HepG2 (cell line): ENCODE results near the gene SCUBE1. TPM values are rescaled to one million over a fixed set of nuclear protein-coding genes. Genes with fewer than 3 reads are reported as not detected.

Source experiments
- ATAC-seq: fragments of 200-7000 bp; cut with Tn5 transposase; 3 replicates; pipeline ENCODE4 v1.9.1; 2020; ENCODE audit warnings: mild to moderate bottlenecking, moderate library complexity
- BruUV-seq: library from RNA; stranded (reverse); fragments of 400-500 nt; replicated peaks from 2 replicates; lab custom pipeline; 2021; lab: Mats Ljungman, UMichigan
- CTCF ChIA-PET: fragments of 300-600 bp; formaldehyde crosslinking; extraction: SDS; loops from one replicate; lab custom pipeline; 2021; ENCODE audit warnings: low total read pairs, inconsistent platforms, low intra/inter-chr PET ratio; lab: Yijun Ruan, JAX
- POLR2A ChIA-PET: fragments of 350-600 bp; sonication (Branson Sonifier 250); formaldehyde crosslinking; loops from one replicate; lab custom pipeline; 2020; ENCODE audit warnings: antibody characterized with exemption, inconsistent platforms; lab: Yijun Ruan, JAX
- DNase-seq: peaks from one replicate; pipeline ENCODE4 v3.0.0-alpha.2; 2015; ENCODE audit warnings: low spot score
- FAIRE-seq: peaks from 3 replicates; lab custom pipeline; 2011; peaks lifted over from hg19 to GRCh38; lab: Jason Lieb, UNC
- H2AFZ ChIP-seq: one replicate; pipeline ENCODE4 v1.6.1; 2011; ENCODE audit warnings: low read length, inconsistent platforms
- H3K27ac ChIP-seq: fragments of 300-600 bp; 3 replicates; pipeline ENCODE4 v1.8.0; 2011; ENCODE audit warnings: mixed run types, mild to moderate bottlenecking, mixed read lengths, low read length, inconsistent platforms; ENCODE audit not compliant: insufficient read depth; ENCODE audit errors: extremely low read length
- H3K27me3 ChIP-seq, 2 experiments: fragments of 200-600 bp in 1 of 2; 2 replicates in 1 of 2; 3 replicates in 1 of 2; pipeline versions ENCODE4 v1.6.0 to v1.8.0; 2011; ENCODE audit warnings: low read length in 2 of 2, mild to moderate bottlenecking in 2 of 2, moderate library complexity in 2 of 2, inconsistent platforms in 1 of 2; ENCODE audit not compliant: insufficient read depth in 2 of 2, control insufficient read depth in 1 of 2
- H3K36me3 ChIP-seq, 2 experiments: fragments of 200-600 bp in 1 of 2; replicated peaks in 1 of 2; 2 replicates in 1 of 2; 3 replicates in 1 of 2; pipeline versions ENCODE4 v1.5.1 to v1.8.0; 2011; ENCODE audit warnings: low read length in 2 of 2, inconsistent platforms in 1 of 2; ENCODE audit not compliant: insufficient read depth in 2 of 2, control insufficient read depth in 1 of 2
- H3K4me1 ChIP-seq: 2 replicates; pipeline ENCODE4 v1.5.1; 2012; ENCODE audit warnings: low read length, inconsistent platforms; ENCODE audit not compliant: insufficient read depth
- H3K4me2 ChIP-seq: 2 replicates; pipeline ENCODE4 v1.6.0; 2011; ENCODE audit warnings: low read depth, low read length, inconsistent platforms
- H3K4me3 ChIP-seq, 3 experiments: fragments of 200-600 bp in 1 of 3; sonication (generic), shearing (Covaris generic) in 1 of 3; replicated peaks in 1 of 3; 2 replicates each; pipeline ENCODE4 v1.5.1; 2011 to 2016; ENCODE audit warnings: low read length in 3 of 3, inconsistent platforms in 2 of 3, low read depth in 2 of 3, mild to moderate bottlenecking in 2 of 3, control low read depth in 1 of 3, mixed read lengths in 1 of 3; ENCODE audit not compliant: insufficient read depth in 1 of 3
- H3K79me2 ChIP-seq: one replicate; pipeline ENCODE4 v1.6.1; 2011; ENCODE audit warnings: low read length, inconsistent platforms; ENCODE audit not compliant: insufficient read depth
- H3K9ac ChIP-seq: 2 replicates; pipeline ENCODE4 v1.6.0; 2011; ENCODE audit warnings: mild to moderate bottlenecking, low read depth, low read length, inconsistent platforms; ENCODE audit not compliant: insufficient read depth
- H3K9me3 ChIP-seq: 2 replicates; pipeline ENCODE4 v1.5.1; 2012; ENCODE audit warnings: mild to moderate bottlenecking, low read length
- H4K20me1 ChIP-seq: 2 replicates; pipeline ENCODE4 v1.6.0; 2011; ENCODE audit warnings: inconsistent platforms, mild to moderate bottlenecking, low read length, moderate library complexity; ENCODE audit not compliant: insufficient read depth
- GATAD1 ChIP-seq: IDR thresholded peaks from 2 replicates; pipeline ENCODE4 v1.6.1; 2016; ENCODE audit warnings: missing genetic modification reagents, missing compliant biosample characterization
- IRF2 ChIP-seq: IDR thresholded peaks from 2 replicates; pipeline ENCODE4 v1.6.1; 2018; ENCODE audit warnings: missing genetic modification reagents, missing compliant biosample characterization
- JDP2 ChIP-seq: sonication (generic); formaldehyde crosslinking; IDR thresholded peaks from 2 replicates; pipeline ENCODE4 v1.8.1; 2022; ENCODE audit warnings: missing genetic modification reagents, borderline replicate concordance
- SNRNP70 ChIP-seq: fragments of 200-400 bp; formaldehyde crosslinking; IDR thresholded peaks from 2 replicates; pipeline ENCODE4 v1.6.1; 2017; ENCODE audit warnings: mild to moderate bottlenecking, low read depth, low read length, moderate library complexity
- SP1 ChIP-seq, 2 experiments: fragments of 450-650 bp in 1 of 2; sonication (generic) in 1 of 2; formaldehyde crosslinking in 1 of 2; IDR thresholded peaks; 2 replicates each; pipeline versions ENCODE4 v1.4.0 to v1.6.1; 2016 to 2020; ENCODE audit warnings: missing genetic modification reagents in 1 of 2
- ZNF207 ChIP-seq: fragments of 450-650 bp; IDR thresholded peaks from 2 replicates; pipeline ENCODE4 v1.6.1; 2016; ENCODE audit warnings: antibody characterized with exemption, borderline replicate concordance
- ZNF343 ChIP-seq: sonication (generic); formaldehyde crosslinking; IDR thresholded peaks from 2 replicates; pipeline ENCODE4 v1.4.0; 2020; ENCODE audit warnings: mild to moderate bottlenecking, missing genetic modification reagents
- WGBS: methylation state at CpG from one replicate; pipeline ENCODE4 v1.1.6; 2017; ENCODE audit warnings: low lambda C conversion rate; 5-methylcytosine and 5-hydroxymethylcytosine counted together
- in situ Hi-C: cut with HindIII; loops from 2 replicates; pipeline ENCODE4 v1.10.0; 2017; ENCODE audit warnings: low pct_unique_long_range_greater_than_20kb; ENCODE audit not compliant: extremely low pct_ligation_motif_present
- intact Hi-C: fragments of 100-400 bp; cut with micrococcal nuclease; formaldehyde crosslinking; loops from one replicate; pipeline ENCODE4 v1.10.0; 2022; ENCODE audit not compliant: unreplicated experiment
- polyA plus RNA-seq, 8 experiments: library from polyadenylated mRNA; depleted of rRNA in 3 of 8; stranded (reverse) in 7 of 8; unstranded in 1 of 8; fragments of >200 nt; fragmentation: Illumina TruSeq in 4 of 8; extraction: Trizol in 4 of 8; gene quantifications; 2 replicates each; pipeline versions ENCODE4 v1.2.1 to v1.2.3, GENCODE V29; 2011 to 2016; ENCODE audit warnings: low read depth in 4 of 8, missing spikeins in 1 of 8, mixed read lengths in 1 of 8; ENCODE audit not compliant: insufficient read depth in 1 of 8
- total RNA-seq, 5 experiments: library from RNA; depleted of rRNA; stranded (reverse); fragments of >200 nt; fragmentation: Illumina TruSeq; extraction: Trizol; gene quantifications; 2 replicates each; pipeline ENCODE4 v1.2.3, GENCODE V29; 2016; ENCODE audit warnings: low read depth in 1 of 5
- TF ChIP-seq, protein P1 (sequence below): sonication (generic); formaldehyde crosslinking; IDR thresholded peaks from 2 replicates; pipeline ENCODE4 v1.4.0; 2020; ENCODE audit warnings: missing genetic modification reagents
- TF ChIP-seq, protein P2 (sequence below): sonication (generic); formaldehyde crosslinking; IDR thresholded peaks from 2 replicates; pipeline ENCODE4 v1.4.0; 2020; ENCODE audit warnings: missing genetic modification reagents

SCUBE1 gene
- total and polyA plus RNA-seq, 2 of the 13 experiments (the other 11 are each of a cell fraction or from before 2014, with no cell fraction given) = under 0.01 to 0.05 TPM

DNA sequence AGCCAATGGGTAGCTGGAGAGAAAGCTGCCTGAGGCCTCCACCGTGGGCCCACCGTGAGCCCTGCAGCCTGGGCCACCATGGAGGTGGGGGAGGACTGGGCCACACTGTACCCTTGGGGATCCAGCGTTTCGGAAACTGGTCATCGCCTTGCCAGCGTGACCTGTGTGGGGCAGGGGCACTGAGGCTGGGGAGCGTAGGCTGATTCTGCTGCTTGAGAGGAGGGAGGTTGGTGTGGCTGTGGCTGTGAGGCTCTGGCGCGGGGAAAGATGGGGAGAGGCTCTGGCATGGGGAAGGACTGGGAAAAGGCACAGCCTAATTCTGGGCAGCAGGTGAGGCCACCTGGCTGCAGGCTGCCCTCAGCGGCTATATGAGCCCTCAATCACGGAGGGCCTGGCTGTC lies 143.6 kb downstream of the SCUBE1 start:
- CTCF ChIA-PET = no interaction called here
- peaks cover 6 to 72% of the 10 kb centered on the region in 2 experiments for H3K27me3 ChIP-seq

DNA sequence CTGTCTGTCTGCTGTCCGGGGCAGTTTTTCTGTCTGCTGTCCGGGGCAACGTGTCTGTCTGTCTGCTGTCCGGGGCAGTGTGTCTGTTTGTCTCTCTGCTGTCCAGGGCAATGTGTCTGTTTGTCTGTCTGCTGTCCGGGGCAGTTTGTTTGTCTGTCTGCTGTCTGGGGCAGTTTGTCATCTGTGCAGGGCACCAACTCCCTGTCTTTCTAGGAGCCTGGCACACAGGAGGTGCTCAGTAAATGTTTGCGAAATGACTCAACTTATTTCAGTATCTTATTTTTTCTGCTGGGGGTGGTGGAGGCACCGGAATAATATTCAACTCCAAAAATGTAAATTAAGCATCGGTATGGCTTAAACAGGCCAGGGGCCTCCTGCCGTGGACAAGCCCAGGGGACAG lies 144.2 kb downstream of the SCUBE1 start:
- no peak overlapping the region for H3K27ac ChIP-seq
- TF ChIP-seq, protein P1, sequence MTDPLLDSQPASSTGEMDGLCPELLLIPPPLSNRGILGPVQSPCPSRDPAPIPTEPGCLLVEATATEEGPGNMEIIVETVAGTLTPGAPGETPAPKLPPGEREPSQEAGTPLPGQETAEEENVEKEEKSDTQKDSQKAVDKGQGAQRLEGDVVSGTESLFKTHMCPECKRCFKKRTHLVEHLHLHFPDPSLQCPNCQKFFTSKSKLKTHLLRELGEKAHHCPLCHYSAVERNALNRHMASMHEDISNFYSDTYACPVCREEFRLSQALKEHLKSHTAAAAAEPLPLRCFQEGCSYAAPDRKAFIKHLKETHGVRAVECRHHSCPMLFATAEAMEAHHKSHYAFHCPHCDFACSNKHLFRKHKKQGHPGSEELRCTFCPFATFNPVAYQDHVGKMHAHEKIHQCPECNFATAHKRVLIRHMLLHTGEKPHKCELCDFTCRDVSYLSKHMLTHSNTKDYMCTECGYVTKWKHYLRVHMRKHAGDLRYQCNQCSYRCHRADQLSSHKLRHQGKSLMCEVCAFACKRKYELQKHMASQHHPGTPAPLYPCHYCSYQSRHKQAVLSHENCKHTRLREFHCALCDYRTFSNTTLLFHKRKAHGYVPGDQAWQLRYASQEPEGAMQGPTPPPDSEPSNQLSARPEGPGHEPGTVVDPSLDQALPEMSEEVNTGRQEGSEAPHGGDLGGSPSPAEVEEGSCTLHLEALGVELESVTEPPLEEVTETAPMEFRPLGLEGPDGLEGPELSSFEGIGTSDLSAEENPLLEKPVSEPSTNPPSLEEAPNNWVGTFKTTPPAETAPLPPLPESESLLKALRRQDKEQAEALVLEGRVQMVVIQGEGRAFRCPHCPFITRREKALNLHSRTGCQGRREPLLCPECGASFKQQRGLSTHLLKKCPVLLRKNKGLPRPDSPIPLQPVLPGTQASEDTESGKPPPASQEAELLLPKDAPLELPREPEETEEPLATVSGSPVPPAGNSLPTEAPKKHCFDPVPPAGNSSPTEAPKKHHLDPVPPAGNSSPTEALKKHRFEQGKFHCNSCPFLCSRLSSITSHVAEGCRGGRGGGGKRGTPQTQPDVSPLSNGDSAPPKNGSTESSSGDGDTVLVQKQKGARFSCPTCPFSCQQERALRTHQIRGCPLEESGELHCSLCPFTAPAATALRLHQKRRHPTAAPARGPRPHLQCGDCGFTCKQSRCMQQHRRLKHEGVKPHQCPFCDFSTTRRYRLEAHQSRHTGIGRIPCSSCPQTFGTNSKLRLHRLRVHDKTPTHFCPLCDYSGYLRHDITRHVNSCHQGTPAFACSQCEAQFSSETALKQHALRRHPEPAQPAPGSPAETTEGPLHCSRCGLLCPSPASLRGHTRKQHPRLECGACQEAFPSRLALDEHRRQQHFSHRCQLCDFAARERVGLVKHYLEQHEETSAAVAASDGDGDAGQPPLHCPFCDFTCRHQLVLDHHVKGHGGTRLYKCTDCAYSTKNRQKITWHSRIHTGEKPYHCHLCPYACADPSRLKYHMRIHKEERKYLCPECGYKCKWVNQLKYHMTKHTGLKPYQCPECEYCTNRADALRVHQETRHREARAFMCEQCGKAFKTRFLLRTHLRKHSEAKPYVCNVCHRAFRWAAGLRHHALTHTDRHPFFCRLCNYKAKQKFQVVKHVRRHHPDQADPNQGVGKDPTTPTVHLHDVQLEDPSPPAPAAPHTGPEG (CRISPR knock-in tag) = no peak
- TF ChIP-seq SNRNP70 (no peak), JDP2 (CRISPR knock-in tag) (no peak), ZNF343 (no peak), GATAD1 (CRISPR knock-in tag) (no peak), IRF2 (no peak), SP1 (IDR thresholded peaks at IDR 0.05) (no peak), SP1 (CRISPR knock-in tag; IDR thresholded peaks at IDR 0.05) (no peak)
- TF ChIP-seq, protein P2, sequence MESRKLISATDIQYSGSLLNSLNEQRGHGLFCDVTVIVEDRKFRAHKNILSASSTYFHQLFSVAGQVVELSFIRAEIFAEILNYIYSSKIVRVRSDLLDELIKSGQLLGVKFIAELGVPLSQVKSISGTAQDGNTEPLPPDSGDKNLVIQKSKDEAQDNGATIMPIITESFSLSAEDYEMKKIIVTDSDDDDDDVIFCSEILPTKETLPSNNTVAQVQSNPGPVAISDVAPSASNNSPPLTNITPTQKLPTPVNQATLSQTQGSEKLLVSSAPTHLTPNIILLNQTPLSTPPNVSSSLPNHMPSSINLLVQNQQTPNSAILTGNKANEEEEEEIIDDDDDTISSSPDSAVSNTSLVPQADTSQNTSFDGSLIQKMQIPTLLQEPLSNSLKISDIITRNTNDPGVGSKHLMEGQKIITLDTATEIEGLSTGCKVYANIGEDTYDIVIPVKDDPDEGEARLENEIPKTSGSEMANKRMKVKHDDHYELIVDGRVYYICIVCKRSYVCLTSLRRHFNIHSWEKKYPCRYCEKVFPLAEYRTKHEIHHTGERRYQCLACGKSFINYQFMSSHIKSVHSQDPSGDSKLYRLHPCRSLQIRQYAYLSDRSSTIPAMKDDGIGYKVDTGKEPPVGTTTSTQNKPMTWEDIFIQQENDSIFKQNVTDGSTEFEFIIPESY (CRISPR knock-in tag) = no peak

More for the DNA sequence above, 143.6 kb downstream of the SCUBE1 start:
- POLR2A ChIA-PET = interaction anchor here (0.5 to 1.6 kb wide), 2 partner anchors 12 to 180 kb away, joined by 4 to 5 read pairs; no protein-coding TSS in a partner anchor
- Histone ChIP-seq H4K20me1 (no peaks in the 10 kb centered on the region), H3K4me3 (no peak overlapping the region), H3K9me3 (no peaks in the 10 kb centered on the region), H3K4me1 (peaks cover 16% of the 10 kb centered on the region), H3K9ac (no peak overlapping the region), H3K27ac (no peak overlapping the region), H3K4me2 (no peak overlapping the region), H2AFZ (no peak overlapping the region), H3K36me3 (no peaks in the 10 kb centered on the region), H3K79me2 (no peaks in the 10 kb centered on the region)
- intact Hi-C loops = no loop called here
- in situ Hi-C loops = no loop called here
- ATAC-seq (no peak), DNase-seq (no peak), FAIRE-seq (no peak)
- no peak for TF ChIP-seq ZNF207
- WGBS = 61% methylated on average over 10 of the region's 11 CpGs
- BruUV-seq = no TSS peak

More for the DNA sequence above, 144.2 kb downstream of the SCUBE1 start:
- Histone ChIP-seq H2AFZ (no peak overlapping the region), H4K20me1 (no peaks in the 10 kb centered on the region), H3K9ac (no peak overlapping the region), H3K9me3 (no peaks in the 10 kb centered on the region), H3K4me1 (peaks cover 16% of the 10 kb centered on the region), H3K36me3 (no peaks in the 10 kb centered on the region), H3K4me2 (no peak overlapping the region), H3K4me3 (no peak overlapping the region), H3K79me2 (no peaks in the 10 kb centered on the region), H3K27me3 (peaks cover 6 to 74% of the 10 kb centered on the region in 2 experiments)
- 9% methylated on average over 6 of the region's 9 CpGs for WGBS
- ChIA-PET POLR2A (interaction anchor here (1.6 kb wide), 1 partner anchor 12 kb away, joined by 4 read pairs; no protein-coding TSS in a partner anchor), CTCF (no interaction called here)
- no TSS peak for BruUV-seq
- DNase-seq (no peak), ATAC-seq (no peak), FAIRE-seq (no peak)
- intact Hi-C loops (no loop called here), in situ Hi-C loops (no loop called here)
